Breast epithelium (tissue), 3 donors: ENCODE results near the gene TCL1A.

ENCODE experiments used
- CTCF ChIP-seq, 3 donors: fragments of 450-650 bp; IDR thresholded peaks; one replicate each; pipeline ENCODE4 v1.5.1; 2016 to 2017; ENCODE audit warnings: antibody characterized with exemption in 3 of 3, mild to moderate bottlenecking in 3 of 3, moderate library complexity in 3 of 3
- POLR2AphosphoS5 ChIP-seq, 3 donors: sonication (generic); formaldehyde crosslinking; IDR thresholded peaks; one replicate each; pipeline ENCODE4 v1.6.1; 2017; ENCODE audit warnings: antibody characterized with exemption in 3 of 3

GRCh38 chr14:95668235-95668772 lies 45.6 kb downstream of the TCL1A start:
- TF ChIP-seq CTCF (IDR thresholded peaks at IDR 0.05) (no peak), POLR2AphosphoS5 (IDR thresholded peaks at IDR 0.05) (no peak)
